Epithelial cell of esophagus (primary cell): Measurements from ENCODE around the gene SLC39A6.
A peak's percentile ranks its signal among the peaks of the same experiment; 100 is the strongest.
"Not testable (repeated sequence)": the region's sequence is repeated elsewhere in the genome, so short reads cannot be mapped to it uniquely, and the experiment has no call there.

Experiments
- DNase-seq: peaks from one replicate; pipeline ENCODE4 v3.0.0; 2010; ENCODE audit warnings: low read depth
- H3K4me3 ChIP-seq: 2 replicates; pipeline ENCODE4 v1.5.1; 2011; ENCODE audit warnings: mild to moderate bottlenecking, low read length, control low read depth
- CTCF ChIP-seq: IDR thresholded peaks from 2 replicates; pipeline ENCODE4 v1.5.1; 2011; ENCODE audit warnings: low read depth, mild to moderate bottlenecking, low read length, control low read depth, inconsistent platforms; ENCODE audit not compliant: insufficient read depth; ENCODE audit errors: missing control alignments

Gene SLC39A6

GRCh38 chr18:36128907-36129299, 237 bp downstream of the SLC39A6 start:
- TF ChIP-seq CTCF, result no peak
- no peak for DNase-seq
- H3K4me3 ChIP-seq, result peak overlapping the region; percentile 99

GRCh38 chr18:36128530-36128870, 640 bp downstream of the SLC39A6 start:
- H3K4me3 ChIP-seq, result peak overlapping the region; percentile 99
- no peak for TF ChIP-seq CTCF
- DNase-seq, result peak; percentile 44

- peak overlapping the region; percentile 99 for H3K4me3 ChIP-seq
- TF ChIP-seq CTCF, result no peak
- peak; percentile 33 for DNase-seq
These were observed 1.2 kb downstream of the SLC39A6 start for GRCh38 chr18:36127836-36128529.

- DNase-seq, result no peak
- no peak for TF ChIP-seq CTCF
- no peak overlapping the region for H3K4me3 ChIP-seq
These were observed 2.5 kb downstream of the SLC39A6 start for GRCh38 chr18:36126668-36127067.

GRCh38 chr18:36124841-36125240, 4.3 kb downstream of the SLC39A6 start:
- no peak overlapping the region for H3K4me3 ChIP-seq
- no peak for TF ChIP-seq CTCF
- DNase-seq, result peak; percentile 90

- no peak overlapping the region for H3K4me3 ChIP-seq
- DNase-seq, result no peak
- no peak for TF ChIP-seq CTCF
These were observed 8.8 kb downstream of the SLC39A6 start for GRCh38 chr18:36120297-36120696.

- not testable (repeated sequence) for DNase-seq, H3K4me3 ChIP-seq
These were observed 12.4 kb downstream of the SLC39A6 start for GRCh38 chr18:36116771-36117170.
